Peyer's patch (tissue), 4 donors: ENCODE data around the gene RPTN.

Source experiments
- POLR2A ChIP-seq, 2 donors: fragments of 450-650 bp; IDR thresholded peaks; one replicate each; pipeline ENCODE4 v1.5.1; 2017; ENCODE audit warnings: antibody characterized with exemption in 2 of 2, mild to moderate bottlenecking in 2 of 2, moderate library complexity in 2 of 2
- TF ChIP-seq, protein P1 (sequence below), 6 experiments: fragments of 450-650 bp in 4 of 6; fragments of 200-600 bp in 2 of 6; sonication (generic) in 1 of 6; IDR thresholded peaks; one replicate each; pipeline ENCODE4 v1.5.1; 2017 to 2019; ENCODE audit warnings: antibody characterized with exemption in 6 of 6, mild to moderate bottlenecking in 3 of 6, moderate library complexity in 1 of 6

DNA sequence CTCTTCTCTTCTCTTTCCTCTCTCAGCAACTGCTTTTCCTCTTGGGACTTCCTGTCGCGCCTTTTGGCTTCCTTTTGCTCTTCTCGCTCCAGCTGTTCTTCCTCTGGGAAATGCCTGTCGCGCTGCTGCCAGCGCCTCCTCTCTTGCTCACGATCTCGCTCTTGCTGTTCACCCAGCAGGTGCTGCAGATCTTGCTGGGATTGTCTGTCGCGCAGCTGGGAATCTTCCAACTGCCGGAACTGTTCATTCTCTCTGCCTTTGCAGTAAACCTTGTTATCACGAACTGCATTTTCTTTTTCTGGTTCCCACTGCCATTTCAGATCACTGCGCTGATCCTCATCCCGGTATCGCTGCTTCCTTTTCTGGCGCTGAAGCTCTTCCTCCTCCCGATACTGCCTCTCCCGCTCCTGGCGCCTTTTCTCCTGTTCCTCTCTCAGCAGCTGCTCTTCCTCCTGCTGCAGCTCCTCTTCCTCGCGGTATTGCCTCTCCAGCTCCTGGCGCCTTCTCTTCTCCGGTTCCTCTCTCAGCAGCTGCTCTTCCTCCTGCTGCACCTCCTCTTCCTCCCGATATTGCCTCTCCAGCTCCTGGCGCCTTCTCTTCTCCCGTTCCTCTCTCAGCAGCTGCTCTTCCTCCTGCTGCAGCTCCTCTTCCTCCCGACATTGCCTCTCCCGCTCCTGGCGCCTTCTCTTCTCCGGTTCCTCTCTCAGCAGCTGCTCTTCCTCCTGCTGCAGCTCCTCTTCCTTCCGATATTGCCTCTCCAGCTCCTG is 49.6 kb downstream of the RPTN start:
- no peak for TF ChIP-seq POLR2A (IDR thresholded peaks at IDR 0.05)
- TF ChIP-seq, protein P1, sequence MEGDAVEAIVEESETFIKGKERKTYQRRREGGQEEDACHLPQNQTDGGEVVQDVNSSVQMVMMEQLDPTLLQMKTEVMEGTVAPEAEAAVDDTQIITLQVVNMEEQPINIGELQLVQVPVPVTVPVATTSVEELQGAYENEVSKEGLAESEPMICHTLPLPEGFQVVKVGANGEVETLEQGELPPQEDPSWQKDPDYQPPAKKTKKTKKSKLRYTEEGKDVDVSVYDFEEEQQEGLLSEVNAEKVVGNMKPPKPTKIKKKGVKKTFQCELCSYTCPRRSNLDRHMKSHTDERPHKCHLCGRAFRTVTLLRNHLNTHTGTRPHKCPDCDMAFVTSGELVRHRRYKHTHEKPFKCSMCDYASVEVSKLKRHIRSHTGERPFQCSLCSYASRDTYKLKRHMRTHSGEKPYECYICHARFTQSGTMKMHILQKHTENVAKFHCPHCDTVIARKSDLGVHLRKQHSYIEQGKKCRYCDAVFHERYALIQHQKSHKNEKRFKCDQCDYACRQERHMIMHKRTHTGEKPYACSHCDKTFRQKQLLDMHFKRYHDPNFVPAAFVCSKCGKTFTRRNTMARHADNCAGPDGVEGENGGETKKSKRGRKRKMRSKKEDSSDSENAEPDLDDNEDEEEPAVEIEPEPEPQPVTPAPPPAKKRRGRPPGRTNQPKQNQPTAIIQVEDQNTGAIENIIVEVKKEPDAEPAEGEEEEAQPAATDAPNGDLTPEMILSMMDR (IDR thresholded peaks at IDR 0.05), result no peak
